HG02970 (cell line): Measurements from ENCODE around the gene RASAL1.

Source experiments
- ATAC-seq: cut with Tn5 transposase; IDR thresholded peaks from one replicate; pipeline ENCODE4 v1.9.1; 2021; ENCODE audit warnings: mild to moderate bottlenecking, moderate library complexity, moderate number of reproducible peaks; ENCODE audit not compliant: unreplicated experiment, low FRiP score

RASAL1 gene

GRCh38 chr12:113061061-113061694, 74.4 kb downstream of the RASAL1 start:
- no peak for ATAC-seq

GRCh38 chr12:113060336-113060960, 75.1 kb downstream of the RASAL1 start:
- ATAC-seq: no peak

- no peak for ATAC-seq
These were observed 76.4 kb downstream of the RASAL1 start for GRCh38 chr12:113059071-113059595.

GRCh38 chr12:113058553-113058952, 77.0 kb downstream of the RASAL1 start:
- ATAC-seq: no peak

GRCh38 chr12:113057565-113058485, 77.7 kb downstream of the RASAL1 start:
- ATAC-seq: no peak

DNA sequence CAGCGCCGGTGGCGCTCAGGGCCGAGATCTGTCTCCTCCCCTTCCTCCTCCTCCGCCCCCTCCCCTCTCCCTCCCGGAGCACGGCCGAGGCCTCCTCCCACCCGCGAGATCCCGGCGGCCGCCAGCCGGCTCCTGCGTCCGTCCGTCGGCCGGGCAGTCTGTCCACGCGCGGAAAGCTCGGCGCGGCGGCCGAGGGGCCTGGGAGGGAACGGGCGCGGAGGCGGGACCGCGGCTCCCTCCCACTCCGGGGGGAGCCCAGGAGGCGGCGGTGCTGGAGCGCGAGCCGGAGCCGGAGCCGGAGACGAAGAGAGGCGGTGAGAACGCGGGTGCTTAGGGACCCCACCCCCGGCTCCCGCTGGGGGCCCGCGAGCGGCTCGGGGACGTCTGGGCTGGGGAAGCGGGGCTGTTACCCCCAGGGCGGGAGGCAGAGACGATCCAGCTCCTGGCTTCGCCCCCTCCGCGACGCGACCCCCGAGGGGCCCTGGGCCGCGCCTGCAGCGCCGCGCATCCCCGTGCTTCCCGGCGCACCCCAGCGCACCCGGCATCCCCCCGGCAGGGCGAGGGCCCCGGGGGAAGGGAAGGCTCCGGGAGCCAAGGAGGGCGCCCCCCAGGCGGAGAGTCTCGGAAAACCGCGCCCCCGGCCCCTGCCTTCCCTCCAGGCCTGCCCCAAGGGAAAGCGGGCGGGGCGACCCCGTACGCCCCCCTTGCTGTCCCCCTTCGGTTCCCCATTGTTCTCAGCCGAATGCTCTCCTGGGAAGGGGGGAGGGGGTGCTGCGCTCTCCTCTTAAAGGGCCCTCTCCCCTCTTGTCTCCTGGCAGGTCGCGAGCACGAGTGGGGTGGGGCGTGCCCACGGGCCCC, 78.7 kb downstream of the RASAL1 start, which contains the start of gene DTX1:
Gene DTX1, plus strand, starts transcription at position 100 of the 858 bp plus-strand sequence. CDS start 1,463 bp downstream, outside the sequence.
- no peak for ATAC-seq

DNA sequence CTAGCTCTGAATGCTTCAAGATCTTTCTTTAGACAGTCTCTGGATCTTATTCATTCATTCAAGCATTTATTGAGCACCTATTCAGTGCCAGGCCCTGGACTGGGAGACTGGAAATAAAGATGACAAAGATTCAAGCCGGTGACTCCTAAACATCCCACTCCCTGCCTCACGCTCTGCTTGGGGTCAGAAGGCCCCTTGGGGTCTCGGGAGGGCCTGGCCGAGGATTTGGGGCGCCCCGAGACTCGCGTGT, 79.3 kb downstream of the RASAL1 start:
- ATAC-seq: no peak

DNA sequence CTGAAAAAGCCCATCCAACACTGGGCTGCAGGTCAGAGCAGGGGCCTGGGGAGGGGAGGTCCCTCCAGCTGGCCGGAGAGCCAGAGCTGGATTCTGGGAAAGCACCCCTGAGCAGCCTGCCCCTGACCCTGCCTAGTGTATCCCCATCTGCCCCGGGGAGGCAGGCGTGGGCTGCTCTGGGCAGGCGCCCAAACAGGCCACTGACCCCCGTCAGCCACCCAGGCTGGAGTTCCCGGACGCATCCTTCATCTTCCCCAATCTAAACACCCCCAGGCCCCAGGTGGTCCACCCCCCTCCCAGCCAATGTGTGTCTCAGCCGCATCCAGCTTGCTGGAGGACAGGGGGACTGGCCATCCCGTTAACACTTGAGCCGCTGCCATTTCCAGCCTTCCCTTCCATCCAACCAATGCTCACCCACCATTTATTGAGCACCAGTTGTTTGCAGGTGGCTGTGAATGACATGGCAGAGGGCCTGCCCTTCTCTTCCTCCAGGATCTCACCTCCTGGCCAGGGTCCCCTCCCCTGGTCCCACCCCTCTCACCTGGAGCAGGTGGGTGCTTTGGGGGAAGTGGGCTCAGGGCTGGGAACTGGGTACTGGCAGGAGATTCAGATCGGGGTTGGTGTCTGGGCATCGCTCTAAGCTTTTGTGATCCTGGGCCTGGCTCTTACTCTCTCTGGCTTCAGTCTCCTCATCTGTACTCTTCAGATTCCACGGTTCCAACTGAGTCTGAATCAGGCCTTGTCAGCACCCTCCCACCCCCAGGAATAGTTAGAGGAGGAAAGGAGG, 79.8 kb downstream of the RASAL1 start:
- no peak for ATAC-seq

DNA sequence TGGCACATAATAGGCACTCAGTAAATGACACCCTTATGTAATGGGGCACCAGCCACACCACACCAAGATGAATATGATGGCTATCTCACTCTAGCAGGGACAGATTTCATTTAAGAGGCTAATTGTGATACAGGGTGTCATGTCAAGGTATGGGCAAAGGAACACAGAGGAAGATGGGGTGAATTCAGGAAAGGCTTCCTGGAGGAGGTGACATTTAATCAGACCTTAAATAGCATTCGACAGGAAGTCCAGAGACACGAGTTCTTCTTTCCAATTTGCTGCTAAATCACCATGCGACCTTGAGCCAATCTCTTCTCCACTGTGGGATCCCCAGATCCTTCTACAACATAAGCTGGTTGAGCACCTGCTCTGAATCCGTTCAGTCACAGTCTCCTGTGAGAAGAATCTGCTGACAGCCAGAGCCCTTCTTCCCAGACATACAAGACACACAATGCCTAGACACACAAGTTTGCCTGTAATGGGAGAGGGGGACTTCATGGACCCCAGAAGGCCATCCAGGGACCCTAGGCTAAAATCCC, 80.5 kb downstream of the RASAL1 start:
- no peak for ATAC-seq

GRCh38 chr12:113052326-113052725, 83.2 kb downstream of the RASAL1 start:
- ATAC-seq: no peak

- no peak for ATAC-seq
These were observed 83.8 kb downstream of the RASAL1 start for GRCh38 chr12:113051759-113052158.

DNA sequence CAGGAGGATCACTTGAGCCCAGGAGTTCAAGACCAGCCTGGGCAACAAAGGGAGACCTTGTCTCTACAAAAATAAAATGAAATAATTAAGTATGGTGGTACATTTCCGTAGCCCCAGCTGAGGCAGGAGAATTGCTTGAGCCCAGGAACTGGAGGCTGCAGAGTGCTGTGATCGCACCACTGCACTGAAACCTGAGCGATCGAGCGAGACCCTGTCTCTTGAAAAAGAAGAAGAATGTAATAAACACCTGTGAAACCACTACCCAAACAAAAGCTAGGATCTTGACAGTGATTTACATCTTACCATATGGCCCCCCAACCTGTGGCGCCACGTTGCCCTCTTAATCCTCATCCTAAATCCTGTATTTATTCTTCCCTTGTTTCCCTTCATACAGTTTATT, 84.8 kb downstream of the RASAL1 start:
- no peak for ATAC-seq

- no peak for ATAC-seq
These were observed 85.4 kb downstream of the RASAL1 start for GRCh38 chr12:113049976-113050742.
